ENCODE measurements around the gene BPIFB3.

The BPIFB3 gene

DNA sequence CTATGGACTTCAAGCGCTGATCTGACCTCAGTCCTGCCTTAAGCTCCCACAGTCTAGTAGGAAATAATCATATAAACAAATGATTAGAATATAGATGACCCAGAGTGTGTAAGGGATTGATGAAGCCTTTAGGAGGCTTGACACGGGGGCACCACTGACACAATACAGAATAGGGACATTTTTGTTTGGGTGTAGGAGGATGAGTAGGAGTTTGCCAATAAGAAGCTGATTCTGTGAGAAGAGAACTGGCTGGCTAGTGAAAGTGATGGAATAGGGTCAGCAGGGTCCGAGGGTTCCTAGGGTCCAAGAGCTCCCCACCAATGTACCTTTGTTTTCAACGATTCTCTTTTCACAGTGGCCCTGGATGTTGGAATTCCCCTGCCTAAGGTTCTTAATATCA, 18.7 kb downstream of the BPIFB3 start:
- DNase-seq (ENCODE audit: low spot score) (no peak), ATAC-seq (ENCODE audit: low read depth) (no peak)
- no peaks in the 10 kb centered on the region for H3K9me3 ChIP-seq (ENCODE audit: severe bottlenecking)
- no peak overlapping the region for H3K4me3 ChIP-seq (ENCODE audit: severe bottlenecking)
- no peaks in the 10 kb centered on the region for H3K27me3 ChIP-seq (ENCODE audit: insufficient read depth, poor library complexity, severe bottlenecking)
- no peaks in the 10 kb centered on the region for H3K36me3 ChIP-seq (ENCODE audit: low read depth)
- no peak for TF ChIP-seq CTCF (IDR thresholded peaks at IDR 0.05; ENCODE audit: poor library complexity, severe bottlenecking)
- H3K27ac ChIP-seq (ENCODE audit: poor library complexity, severe bottlenecking): no peak overlapping the region
- no peaks in the 10 kb centered on the region for H3K4me1 ChIP-seq (ENCODE audit: insufficient read depth, poor library complexity, severe bottlenecking)

GRCh38 chr20:33072813-33073212, 19.1 kb downstream of the BPIFB3 start:
- Histone ChIP-seq H3K27ac (ENCODE audit: poor library complexity, severe bottlenecking) (no peak overlapping the region), H3K4me1 (ENCODE audit: insufficient read depth, poor library complexity, severe bottlenecking) (no peaks in the 10 kb centered on the region), H3K4me3 (ENCODE audit: severe bottlenecking) (no peak overlapping the region), H3K27me3 (ENCODE audit: insufficient read depth, poor library complexity, severe bottlenecking) (no peaks in the 10 kb centered on the region), H3K9me3 (ENCODE audit: severe bottlenecking) (no peaks in the 10 kb centered on the region), H3K36me3 (ENCODE audit: low read depth) (no peaks in the 10 kb centered on the region)
- no peak for TF ChIP-seq CTCF (IDR thresholded peaks at IDR 0.05; ENCODE audit: poor library complexity, severe bottlenecking)
- DNase-seq (ENCODE audit: low spot score): no peak
- ATAC-seq (ENCODE audit: low read depth): no peak

DNA sequence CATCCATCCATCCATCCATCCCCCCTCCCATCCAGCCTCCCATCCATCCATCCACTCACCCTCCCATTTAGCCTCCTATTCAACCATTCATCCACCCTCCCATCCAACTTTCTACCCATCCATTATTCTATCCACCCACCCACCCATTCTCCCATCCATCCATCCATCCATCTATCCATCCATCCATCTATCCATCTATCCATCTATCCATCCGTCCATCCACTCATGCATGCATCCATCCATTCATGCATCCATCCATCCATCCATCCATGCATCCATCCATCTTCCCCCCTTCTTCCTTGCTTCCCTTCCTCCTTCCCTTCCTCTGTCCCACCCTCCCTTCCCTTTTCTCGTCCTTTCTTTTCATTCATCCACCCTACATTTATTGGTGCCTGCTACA, 21.0 kb downstream of the BPIFB3 start:
- DNase-seq (ENCODE audit: low spot score) (no peak), ATAC-seq (ENCODE audit: low read depth) (no peak)
- Histone ChIP-seq H3K4me3 (ENCODE audit: severe bottlenecking) (no peak overlapping the region), H3K27me3 (ENCODE audit: insufficient read depth, poor library complexity, severe bottlenecking) (no peaks in the 10 kb centered on the region), H3K27ac (ENCODE audit: poor library complexity, severe bottlenecking) (no peak overlapping the region), H3K4me1 (ENCODE audit: insufficient read depth, poor library complexity, severe bottlenecking) (no peaks in the 10 kb centered on the region), H3K9me3 (ENCODE audit: severe bottlenecking) (no peaks in the 10 kb centered on the region), H3K36me3 (ENCODE audit: low read depth) (no peaks in the 10 kb centered on the region)
- no peak for TF ChIP-seq CTCF (IDR thresholded peaks at IDR 0.05; ENCODE audit: poor library complexity, severe bottlenecking)

DNA sequence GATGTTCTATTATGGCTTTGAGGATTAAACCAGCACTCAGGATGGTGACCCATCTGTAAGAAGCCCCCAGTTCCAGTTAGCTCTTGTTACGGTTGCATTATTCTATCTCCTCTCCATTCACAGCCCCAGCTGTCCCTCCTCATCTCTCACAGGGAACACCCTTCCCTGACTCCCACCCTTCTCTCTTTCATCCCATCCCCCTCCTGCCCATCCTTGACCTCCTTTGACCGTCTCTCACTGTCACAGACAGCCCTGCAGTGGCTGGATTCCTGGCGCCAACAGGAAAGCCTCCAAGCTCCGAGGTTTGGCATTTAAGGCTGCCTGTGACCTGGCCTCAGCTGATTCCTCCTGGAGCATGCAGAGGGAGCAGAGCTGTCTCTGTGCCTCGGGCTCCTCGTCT, 21.6 kb downstream of the BPIFB3 start:
- H3K27me3 ChIP-seq (ENCODE audit: insufficient read depth, poor library complexity, severe bottlenecking): no peaks in the 10 kb centered on the region
- ATAC-seq (ENCODE audit: low read depth): no peak

More for the DNA sequence above, 21.6 kb downstream of the BPIFB3 start:
- Histone ChIP-seq H3K36me3 (ENCODE audit: low read depth) (no peaks in the 10 kb centered on the region), H3K27ac (ENCODE audit: poor library complexity, severe bottlenecking) (no peak overlapping the region), H3K9me3 (ENCODE audit: severe bottlenecking) (no peaks in the 10 kb centered on the region), H3K4me1 (ENCODE audit: insufficient read depth, poor library complexity, severe bottlenecking) (no peaks in the 10 kb centered on the region), H3K4me3 (ENCODE audit: severe bottlenecking) (no peak overlapping the region)
- DNase-seq (ENCODE audit: low spot score): no peak
- no peak for TF ChIP-seq CTCF (IDR thresholded peaks at IDR 0.05; ENCODE audit: poor library complexity, severe bottlenecking)
